ENCODE results near the gene RIT2.

The RIT2 gene

DNA sequence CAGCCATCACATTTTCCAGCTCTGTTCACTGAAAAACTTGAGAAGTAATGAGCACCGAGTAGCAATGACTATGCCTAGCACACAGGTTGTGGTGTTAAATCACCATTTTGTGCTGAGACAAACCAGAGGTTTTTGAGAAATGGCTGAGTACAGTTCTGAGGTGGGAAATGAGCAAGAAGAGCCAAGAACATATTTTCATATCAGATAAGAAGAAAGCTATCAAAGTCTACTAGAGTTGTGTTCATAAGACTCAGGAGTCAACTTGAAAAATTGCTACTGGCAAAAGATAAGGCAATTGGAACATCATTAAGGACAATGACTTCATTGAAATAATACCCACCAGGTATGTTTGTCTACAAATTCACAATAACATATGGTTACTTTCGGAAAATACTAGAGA is 108.1 kb downstream of the RIT2 start:
- DNase-seq = no peak

GRCh38 chr18:43004421-43004820 is 111.1 kb downstream of the RIT2 start:
- no peak for DNase-seq

DNA sequence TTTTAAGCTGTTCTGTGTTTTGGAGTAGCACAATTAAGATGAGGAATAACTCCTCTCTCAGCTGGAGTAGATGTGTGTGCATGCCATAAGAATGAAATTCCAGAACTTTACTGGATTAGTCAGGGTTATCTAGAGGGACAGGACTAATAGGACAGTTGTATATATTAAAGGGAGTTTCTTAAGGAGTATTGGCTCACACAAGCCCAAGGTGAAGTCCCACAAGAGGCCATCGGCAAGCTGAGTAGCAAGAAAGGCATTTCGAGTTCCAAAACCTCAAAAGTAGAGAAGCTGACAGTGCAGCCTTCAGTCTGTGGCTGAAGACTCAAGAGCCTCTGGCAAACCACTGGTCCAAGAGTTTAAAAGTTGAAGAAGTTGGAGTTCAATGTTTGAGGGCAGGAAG is 113.7 kb downstream of the RIT2 start:
- no peak for DNase-seq

DNA sequence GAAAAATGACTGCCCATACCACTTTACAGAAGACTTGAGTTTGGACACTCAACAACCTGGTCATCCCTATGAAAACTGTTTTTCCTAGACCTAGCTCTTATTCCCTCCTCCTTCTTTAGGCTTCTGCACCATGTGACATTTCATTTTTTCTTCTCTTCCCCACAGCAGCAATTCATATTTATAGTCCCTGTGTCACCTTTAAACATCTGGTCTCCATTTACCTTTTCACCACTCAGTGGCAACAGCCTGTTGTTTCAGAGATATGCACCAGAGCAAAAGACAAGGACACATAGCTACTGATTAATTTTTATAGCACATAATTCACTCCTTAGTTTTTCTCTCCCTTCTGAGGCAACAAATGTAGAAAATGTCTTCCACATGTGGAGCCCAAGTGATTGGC is 118.7 kb downstream of the RIT2 start:
- no peak for DNase-seq

- no peak for DNase-seq
These were observed 135.1 kb downstream of the RIT2 start for GRCh38 chr18:42980426-42980825.

DNA sequence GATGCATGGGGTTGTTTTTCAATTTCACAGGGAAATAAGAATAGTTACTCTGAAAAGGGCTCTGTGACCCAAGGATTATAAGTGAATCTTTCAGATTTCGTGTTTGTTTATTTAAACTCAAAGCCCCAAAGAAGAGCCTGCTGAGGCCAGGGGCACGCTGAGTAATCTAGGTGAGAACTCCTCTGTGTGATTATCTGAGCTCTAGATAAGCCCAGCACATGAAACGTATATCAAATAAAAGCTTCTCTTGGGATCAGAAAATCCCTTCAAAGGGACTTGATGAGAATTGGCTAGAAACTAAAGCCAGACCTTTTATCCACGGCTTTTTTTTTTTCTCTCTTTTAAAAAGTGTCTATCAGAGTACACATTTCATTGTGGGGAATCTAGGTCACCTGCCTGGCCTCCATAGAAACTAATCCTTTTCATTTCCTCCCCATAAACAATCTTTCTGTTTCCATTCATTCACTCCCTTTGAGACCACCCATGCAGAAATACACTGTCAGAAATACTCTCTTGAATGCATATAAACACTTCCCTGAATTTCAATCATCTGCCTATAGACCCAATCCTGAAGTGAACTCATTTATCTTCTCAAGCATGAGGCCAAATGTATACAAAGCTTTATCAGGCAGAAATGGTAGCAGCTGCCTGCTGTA is 137.4 kb downstream of the RIT2 start:
- DNase-seq = no peak

GRCh38 chr18:42976869-42977590 is 138.5 kb downstream of the RIT2 start:
- DNase-seq = no peak

DNA sequence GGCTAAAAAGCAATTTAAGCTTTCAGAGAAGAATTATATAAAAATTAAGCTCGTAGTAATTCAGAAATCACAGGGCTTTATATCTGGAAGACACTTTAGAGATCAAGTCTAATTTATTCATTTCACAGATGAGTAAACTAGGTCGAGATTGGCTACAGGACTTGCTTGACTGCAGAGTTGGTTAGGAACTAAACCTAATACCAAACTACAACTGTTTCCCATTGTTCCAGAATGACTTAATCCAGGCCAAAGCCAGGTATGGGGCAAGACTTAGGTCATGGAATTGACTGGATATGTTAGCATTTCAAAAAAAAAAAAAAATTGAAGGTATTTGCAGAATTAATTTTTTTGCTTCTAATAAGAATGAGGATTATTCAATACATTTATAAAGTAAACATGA is 146.1 kb downstream of the RIT2 start:
- DNase-seq = no peak

DNA sequence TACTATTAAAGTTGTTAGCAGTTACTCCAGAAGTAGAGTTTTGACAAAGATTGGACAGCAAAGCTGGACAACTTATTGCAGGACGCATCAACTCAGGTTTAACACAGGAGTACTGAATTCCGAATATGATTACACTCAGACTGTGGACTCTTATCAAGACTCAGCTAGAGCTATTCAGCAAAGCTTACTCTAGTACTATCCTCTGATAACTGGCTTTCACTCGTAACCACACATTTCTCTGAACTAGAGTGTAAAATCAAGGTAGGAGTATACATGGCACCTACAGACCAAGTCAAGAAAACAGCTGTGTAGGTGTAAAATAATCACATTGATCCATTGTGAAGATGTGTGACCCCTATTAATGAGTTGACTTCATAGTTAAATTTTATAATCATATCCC is 154.2 kb downstream of the RIT2 start:
- DNase-seq = no peak

DNA sequence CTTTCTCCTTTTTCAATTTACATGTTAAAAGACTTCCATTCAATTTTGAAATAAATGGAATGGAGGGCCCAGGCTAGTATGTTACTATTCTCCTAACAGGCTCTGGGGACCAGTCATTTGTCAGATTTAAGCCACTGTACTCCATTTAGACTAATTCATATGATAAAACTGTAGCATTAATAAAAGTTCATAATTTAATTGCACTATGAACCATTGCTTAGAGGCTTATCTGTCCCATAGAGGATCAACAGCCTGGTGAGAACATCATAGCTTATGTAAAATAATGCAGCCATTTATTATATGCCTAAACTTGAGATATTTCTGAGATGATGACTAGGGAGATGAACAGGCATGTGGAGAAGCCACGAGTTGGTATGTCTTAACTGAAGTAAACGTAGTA is 156.0 kb downstream of the RIT2 start:
- no peak for DNase-seq

DNA sequence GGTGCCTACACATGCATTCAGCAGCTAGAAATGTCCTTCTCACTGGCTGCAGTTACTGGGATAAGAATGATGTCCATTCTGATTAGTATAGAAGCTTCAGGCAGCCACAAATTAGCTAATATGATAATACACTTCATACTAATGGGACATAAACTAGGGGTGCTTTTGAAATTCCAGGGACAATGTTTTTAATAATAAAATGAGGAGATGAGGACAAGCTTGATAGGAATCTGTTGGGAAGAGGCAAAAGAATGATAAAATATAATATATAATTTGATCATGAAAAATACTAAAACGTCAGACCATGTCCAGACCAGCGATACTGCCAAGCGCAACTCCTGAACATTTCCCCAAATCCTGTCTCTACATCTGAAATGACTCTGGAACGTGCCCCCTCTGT is 157.1 kb downstream of the RIT2 start:
- no peak for DNase-seq

GRCh38 chr18:42956287-42956686 is 159.2 kb downstream of the RIT2 start:
- DNase-seq = no peak

DNA sequence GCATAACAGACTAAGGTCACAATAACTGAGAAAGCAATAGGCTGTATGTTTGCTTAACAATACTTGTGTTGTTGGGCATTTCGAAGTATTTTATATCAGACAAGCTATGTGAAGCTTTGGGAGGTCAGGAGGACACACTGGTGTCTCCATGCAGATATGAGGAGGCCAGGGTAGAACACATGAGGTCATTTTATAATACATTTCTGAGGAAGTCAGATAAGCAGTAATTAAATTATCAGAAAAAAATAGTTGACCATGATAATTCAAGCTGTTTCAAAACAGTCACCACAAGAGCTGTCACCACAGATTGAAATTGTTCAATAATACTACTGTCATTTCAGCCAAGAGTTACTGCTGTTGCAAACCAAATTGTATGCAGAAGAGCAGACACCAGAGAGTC is 160.6 kb downstream of the RIT2 start:
- DNase-seq = no peak

DNA sequence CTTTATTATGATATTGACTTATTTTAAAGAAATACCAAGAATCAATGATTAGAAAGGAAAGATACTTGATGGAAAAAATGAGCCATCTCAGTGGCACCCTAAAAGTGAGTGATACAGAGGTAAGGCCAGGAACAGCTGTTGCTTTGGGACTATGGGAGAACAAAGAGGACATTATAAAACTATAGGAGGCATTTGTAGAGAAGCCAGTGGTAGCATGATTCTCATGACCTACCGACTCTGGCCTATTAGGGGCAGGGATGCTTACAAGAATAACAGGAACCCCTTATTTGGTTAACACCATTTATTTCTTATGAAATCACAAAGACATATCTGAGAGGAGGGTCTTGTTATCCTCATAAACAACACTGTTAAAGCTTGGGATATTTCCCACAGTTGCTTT is 162.2 kb downstream of the RIT2 start:
- DNase-seq = no peak

GRCh38 chr18:42950732-42951131 is 164.8 kb downstream of the RIT2 start:
- no peak for DNase-seq

- DNase-seq = no peak
These were observed 166.7 kb downstream of the RIT2 start for GRCh38 chr18:42948831-42949230.

- no peak for DNase-seq
These were observed 173.6 kb downstream of the RIT2 start for GRCh38 chr18:42941860-42942259.

GRCh38 chr18:42941021-42941420 is 174.5 kb downstream of the RIT2 start:
- no peak for DNase-seq

DNA sequence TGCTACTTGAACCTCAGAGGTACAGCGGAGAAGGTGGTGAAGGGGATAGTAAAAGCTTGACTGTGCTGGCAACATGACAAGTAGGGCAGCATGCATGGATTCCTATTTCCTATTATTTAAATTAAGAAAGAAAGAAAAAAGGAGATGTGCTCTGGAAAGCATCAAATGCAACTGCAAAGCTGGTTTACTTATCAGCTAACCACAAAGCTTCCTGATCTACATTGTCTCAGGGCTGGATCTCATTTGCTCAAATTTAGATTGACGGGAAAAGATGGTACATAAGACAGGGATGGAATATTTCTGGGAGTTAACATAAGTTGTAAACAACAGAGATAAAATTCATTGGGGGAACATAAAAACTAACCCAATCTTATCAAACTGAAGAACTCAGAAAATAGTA is 178.0 kb downstream of the RIT2 start:
- no peak for DNase-seq

- DNase-seq = no peak
These were observed 179.2 kb downstream of the RIT2 start for GRCh38 chr18:42936289-42936688.

GRCh38 chr18:42931491-42931890 is 184.0 kb downstream of the RIT2 start:
- DNase-seq = no peak

GRCh38 chr18:42929857-42930256 is 185.6 kb downstream of the RIT2 start:
- no peak for DNase-seq

- no peak for DNase-seq
These were observed 186.3 kb downstream of the RIT2 start for GRCh38 chr18:42929181-42929580.

GRCh38 chr18:42925036-42925435 is 190.4 kb downstream of the RIT2 start:
- no peak for DNase-seq

DNA sequence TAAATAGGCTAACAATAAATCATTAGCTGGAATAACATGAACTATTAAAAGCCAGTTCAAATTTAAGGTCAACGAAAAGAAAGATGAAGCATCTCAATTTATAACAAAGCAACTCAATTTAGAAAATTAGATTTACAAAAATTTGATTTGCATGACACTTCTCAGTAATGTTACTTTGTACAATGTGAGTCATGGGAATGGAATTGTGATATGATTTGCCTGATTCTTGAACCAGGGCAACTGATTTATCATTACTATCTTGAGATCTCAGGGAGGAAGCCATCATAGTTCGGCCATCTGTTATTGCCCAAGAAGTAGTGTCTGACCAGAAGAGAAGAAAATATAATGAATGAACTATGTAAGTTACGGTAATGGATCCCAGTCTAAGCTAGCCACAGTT is 193.1 kb downstream of the RIT2 start:
- DNase-seq = no peak

Data from activated CD4-positive, alpha-beta T cell treated with anti-CD3 and anti-CD28 coated beads for 48 hours (primary cell).